GM23338 (cell line): ENCODE measurements around the gene UNC13A. TPM values are rescaled to one million over a fixed set of nuclear protein-coding genes. Genes with fewer than 3 reads are reported as not detected.

ENCODE experiments used
- CREB1 ChIP-seq: fragments of 250-450 bp; sonication (Bioruptor Pico); IDR thresholded peaks from 2 replicates; pipeline ENCODE4 v1.5.0; 2020; ENCODE audit warnings: low read depth, mild to moderate bottlenecking, moderate library complexity
- JUNB ChIP-seq: IDR thresholded peaks from one replicate; pipeline ENCODE4 v1.6.1; 2016; ENCODE audit warnings: antibody characterized with exemption; ENCODE audit not compliant: unreplicated experiment
- NANOG ChIP-seq: IDR thresholded peaks from 2 replicates; pipeline ENCODE4 v1.6.1; 2016; ENCODE audit warnings: antibody characterized with exemption, borderline replicate concordance
- POLR2AphosphoS5 ChIP-seq: IDR thresholded peaks from 2 replicates; pipeline ENCODE4 v1.6.1; 2016; ENCODE audit warnings: antibody characterized with exemption, low read depth
- STAT1 ChIP-seq: IDR thresholded peaks from one replicate; pipeline ENCODE4 v1.6.1; 2016; ENCODE audit warnings: antibody characterized with exemption; ENCODE audit not compliant: unreplicated experiment
- ZNF114 ChIP-seq: fragments of 250-450 bp; sonication (Bioruptor Pico); IDR thresholded peaks from 2 replicates; pipeline ENCODE4 v1.5.0; 2020; ENCODE audit warnings: mild to moderate bottlenecking, moderate library complexity
- ZNF331 ChIP-seq: fragments of 250-450 bp; sonication (Bioruptor Pico); IDR thresholded peaks from 2 replicates; pipeline ENCODE4 v1.5.0; 2020; ENCODE audit warnings: low read depth, mild to moderate bottlenecking, moderate library complexity
- polyA plus RNA-seq: library from polyadenylated mRNA; unstranded; fragments of >200 nt; fragmentation: Nextera tagmentation; extraction: Ambion mirVana; gene quantifications from 2 replicates; pipeline ENCODE4 v1.2.1, GENCODE V29; 2016
- total RNA-seq: library from RNA; depleted of rRNA; stranded (reverse); fragments of >200 nt; shearing (Covaris generic); gene quantifications from 2 replicates; pipeline ENCODE4 v1.2.3, GENCODE V29; 2014
- TF ChIP-seq, protein P1 (sequence below): fragments of 250-450 bp; sonication (Bioruptor Pico); IDR thresholded peaks from 2 replicates; pipeline ENCODE4 v1.5.0; 2020; ENCODE audit warnings: mild to moderate bottlenecking, moderate library complexity
- TF ChIP-seq, protein P2 (sequence below), 2 experiments: fragments of 200-600 bp in 1 of 2; sonication (generic) in 1 of 2; conservative IDR thresholded peaks; 2 replicates each; pipeline versions ENCODE4 v1.5.1 to v1.6.1; 2016 to 2017; ENCODE audit warnings: antibody characterized with exemption in 2 of 2, low read depth in 2 of 2, mild to moderate bottlenecking in 2 of 2, moderate library complexity in 1 of 2
- TF ChIP-seq, protein P3 (sequence below): IDR thresholded peaks from 2 replicates; pipeline ENCODE4 v1.6.1; 2016; ENCODE audit warnings: antibody characterized with exemption

Gene UNC13A
- total and polyA plus RNA-seq, 2 experiments from 2014 or later: 9.5 to 30.4 TPM

DNA sequence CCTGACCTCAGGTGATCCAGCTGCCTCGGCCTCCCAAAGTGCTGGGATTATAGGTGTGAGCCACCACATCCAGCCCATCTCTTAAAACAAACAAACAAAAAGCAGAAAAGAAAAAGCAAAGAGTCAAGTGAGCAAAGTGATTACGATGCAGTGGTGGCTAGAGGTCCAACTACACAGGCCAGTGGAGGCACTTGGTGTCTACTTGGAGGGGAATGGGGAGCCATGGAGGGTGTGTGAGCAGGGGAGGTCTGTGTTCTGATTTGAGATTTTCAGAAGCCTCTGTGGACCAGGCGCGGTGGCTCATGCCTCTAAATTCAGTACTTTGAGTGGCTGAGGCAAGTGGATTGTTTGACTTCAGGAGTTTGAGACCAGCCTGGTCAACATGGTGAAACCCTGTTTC, 126.1 kb downstream of the UNC13A start (continued):
- TF ChIP-seq, protein P1, sequence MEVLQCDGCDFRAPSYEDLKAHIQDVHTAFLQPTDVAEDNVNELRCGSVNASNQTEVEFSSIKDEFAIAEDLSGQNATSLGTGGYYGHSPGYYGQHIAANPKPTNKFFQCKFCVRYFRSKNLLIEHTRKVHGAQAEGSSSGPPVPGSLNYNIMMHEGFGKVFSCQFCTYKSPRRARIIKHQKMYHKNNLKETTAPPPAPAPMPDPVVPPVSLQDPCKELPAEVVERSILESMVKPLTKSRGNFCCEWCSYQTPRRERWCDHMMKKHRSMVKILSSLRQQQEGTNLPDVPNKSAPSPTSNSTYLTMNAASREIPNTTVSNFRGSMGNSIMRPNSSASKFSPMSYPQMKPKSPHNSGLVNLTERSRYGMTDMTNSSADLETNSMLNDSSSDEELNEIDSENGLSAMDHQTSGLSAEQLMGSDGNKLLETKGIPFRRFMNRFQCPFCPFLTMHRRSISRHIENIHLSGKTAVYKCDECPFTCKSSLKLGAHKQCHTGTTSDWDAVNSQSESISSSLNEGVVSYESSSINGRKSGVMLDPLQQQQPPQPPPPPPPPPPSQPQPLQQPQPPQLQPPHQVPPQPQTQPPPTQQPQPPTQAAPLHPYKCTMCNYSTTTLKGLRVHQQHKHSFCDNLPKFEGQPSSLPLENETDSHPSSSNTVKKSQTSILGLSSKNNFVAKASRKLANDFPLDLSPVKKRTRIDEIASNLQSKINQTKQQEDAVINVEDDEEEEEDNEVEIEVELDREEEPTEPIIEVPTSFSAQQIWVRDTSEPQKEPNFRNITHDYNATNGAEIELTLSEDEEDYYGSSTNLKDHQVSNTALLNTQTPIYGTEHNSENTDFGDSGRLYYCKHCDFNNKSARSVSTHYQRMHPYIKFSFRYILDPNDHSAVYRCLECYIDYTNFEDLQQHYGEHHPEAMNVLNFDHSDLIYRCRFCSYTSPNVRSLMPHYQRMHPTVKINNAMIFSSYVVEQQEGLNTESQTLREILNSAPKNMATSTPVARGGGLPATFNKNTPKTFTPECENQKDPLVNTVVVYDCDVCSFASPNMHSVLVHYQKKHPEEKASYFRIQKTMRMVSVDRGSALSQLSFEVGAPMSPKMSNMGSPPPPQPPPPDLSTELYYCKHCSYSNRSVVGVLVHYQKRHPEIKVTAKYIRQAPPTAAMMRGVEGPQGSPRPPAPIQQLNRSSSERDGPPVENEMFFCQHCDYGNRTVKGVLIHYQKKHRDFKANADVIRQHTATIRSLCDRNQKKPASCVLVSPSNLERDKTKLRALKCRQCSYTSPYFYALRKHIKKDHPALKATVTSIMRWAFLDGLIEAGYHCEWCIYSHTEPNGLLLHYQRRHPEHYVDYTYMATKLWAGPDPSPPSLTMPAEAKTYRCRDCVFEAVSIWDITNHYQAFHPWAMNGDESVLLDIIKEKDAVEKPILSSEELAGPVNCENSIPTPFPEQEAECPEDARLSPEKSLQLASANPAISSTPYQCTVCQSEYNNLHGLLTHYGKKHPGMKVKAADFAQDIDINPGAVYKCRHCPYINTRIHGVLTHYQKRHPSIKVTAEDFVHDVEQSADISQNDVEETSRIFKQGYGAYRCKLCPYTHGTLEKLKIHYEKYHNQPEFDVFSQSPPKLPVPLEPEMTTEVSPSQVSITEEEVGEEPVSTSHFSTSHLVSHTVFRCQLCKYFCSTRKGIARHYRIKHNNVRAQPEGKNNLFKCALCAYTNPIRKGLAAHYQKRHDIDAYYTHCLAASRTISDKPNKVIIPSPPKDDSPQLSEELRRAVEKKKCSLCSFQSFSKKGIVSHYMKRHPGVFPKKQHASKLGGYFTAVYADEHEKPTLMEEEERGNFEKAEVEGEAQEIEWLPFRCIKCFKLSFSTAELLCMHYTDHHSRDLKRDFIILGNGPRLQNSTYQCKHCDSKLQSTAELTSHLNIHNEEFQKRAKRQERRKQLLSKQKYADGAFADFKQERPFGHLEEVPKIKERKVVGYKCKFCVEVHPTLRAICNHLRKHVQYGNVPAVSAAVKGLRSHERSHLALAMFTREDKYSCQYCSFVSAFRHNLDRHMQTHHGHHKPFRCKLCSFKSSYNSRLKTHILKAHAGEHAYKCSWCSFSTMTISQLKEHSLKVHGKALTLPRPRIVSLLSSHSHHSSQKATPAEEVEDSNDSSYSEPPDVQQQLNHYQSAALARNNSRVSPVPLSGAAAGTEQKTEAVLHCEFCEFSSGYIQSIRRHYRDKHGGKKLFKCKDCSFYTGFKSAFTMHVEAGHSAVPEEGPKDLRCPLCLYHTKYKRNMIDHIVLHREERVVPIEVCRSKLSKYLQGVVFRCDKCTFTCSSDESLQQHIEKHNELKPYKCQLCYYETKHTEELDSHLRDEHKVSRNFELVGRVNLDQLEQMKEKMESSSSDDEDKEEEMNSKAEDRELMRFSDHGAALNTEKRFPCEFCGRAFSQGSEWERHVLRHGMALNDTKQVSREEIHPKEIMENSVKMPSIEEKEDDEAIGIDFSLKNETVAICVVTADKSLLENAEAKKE (CRISPR knock-in tag): no peak
- TF ChIP-seq JUNB (no peak), POLR2AphosphoS5 (no peak), ZNF331 (CRISPR knock-in tag) (no peak), NANOG (no peak), ZNF114 (CRISPR knock-in tag) (no peak), STAT1 (no peak), CREB1 (CRISPR knock-in tag) (no peak)
- TF ChIP-seq, protein P2, sequence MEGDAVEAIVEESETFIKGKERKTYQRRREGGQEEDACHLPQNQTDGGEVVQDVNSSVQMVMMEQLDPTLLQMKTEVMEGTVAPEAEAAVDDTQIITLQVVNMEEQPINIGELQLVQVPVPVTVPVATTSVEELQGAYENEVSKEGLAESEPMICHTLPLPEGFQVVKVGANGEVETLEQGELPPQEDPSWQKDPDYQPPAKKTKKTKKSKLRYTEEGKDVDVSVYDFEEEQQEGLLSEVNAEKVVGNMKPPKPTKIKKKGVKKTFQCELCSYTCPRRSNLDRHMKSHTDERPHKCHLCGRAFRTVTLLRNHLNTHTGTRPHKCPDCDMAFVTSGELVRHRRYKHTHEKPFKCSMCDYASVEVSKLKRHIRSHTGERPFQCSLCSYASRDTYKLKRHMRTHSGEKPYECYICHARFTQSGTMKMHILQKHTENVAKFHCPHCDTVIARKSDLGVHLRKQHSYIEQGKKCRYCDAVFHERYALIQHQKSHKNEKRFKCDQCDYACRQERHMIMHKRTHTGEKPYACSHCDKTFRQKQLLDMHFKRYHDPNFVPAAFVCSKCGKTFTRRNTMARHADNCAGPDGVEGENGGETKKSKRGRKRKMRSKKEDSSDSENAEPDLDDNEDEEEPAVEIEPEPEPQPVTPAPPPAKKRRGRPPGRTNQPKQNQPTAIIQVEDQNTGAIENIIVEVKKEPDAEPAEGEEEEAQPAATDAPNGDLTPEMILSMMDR (conservative IDR thresholded peaks at IDR 0.05; ENCODE audit: low read depth in 2 of 2): no peak
- TF ChIP-seq, protein P3, sequence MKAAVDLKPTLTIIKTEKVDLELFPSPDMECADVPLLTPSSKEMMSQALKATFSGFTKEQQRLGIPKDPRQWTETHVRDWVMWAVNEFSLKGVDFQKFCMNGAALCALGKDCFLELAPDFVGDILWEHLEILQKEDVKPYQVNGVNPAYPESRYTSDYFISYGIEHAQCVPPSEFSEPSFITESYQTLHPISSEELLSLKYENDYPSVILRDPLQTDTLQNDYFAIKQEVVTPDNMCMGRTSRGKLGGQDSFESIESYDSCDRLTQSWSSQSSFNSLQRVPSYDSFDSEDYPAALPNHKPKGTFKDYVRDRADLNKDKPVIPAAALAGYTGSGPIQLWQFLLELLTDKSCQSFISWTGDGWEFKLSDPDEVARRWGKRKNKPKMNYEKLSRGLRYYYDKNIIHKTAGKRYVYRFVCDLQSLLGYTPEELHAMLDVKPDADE: no peak
